Stimulated activated naive B cell treated with anti-CD40 and anti-IgM and Interleukin-4, amounts not matched to agents 10 μg/mL and 1 μg/mL and 100 μg/mL, for 72 hours (primary cell): ENCODE measurements around the gene RYR2.
"Not testable (repeated sequence)": the region's sequence is repeated elsewhere in the genome, so short reads cannot be mapped to it uniquely, and the experiment has no call there.

Experiments
- ATAC-seq, 2 donors: fragments of 150-1000 bp; cut with Tn5 transposase; replicated peaks; 2 replicates each; pipeline ENCODE4 v1.10.0; 2021; ENCODE audit warnings: moderate library complexity in 1 of 2
- DNase-seq: peaks from one replicate; pipeline ENCODE4 v3.0.0; 2021
- H3K27ac Mint-ChIP-seq: one replicate; pipeline ENCODE4 v1.8.0; 2022; ENCODE audit warnings: mild to moderate bottlenecking, mixed read lengths
- H3K27me3 Mint-ChIP-seq, 2 donors: one replicate each; pipeline ENCODE4 v1.8.0; 2022; ENCODE audit warnings: mixed read lengths in 2 of 2
- H3K36me3 Mint-ChIP-seq, 2 donors: one replicate each; pipeline ENCODE4 v1.8.0; 2022; ENCODE audit warnings: mixed read lengths in 2 of 2, mild to moderate bottlenecking in 1 of 2
- H3K4me1 Mint-ChIP-seq, 2 donors: one replicate each; pipeline ENCODE4 v1.8.0; 2022; ENCODE audit warnings: mixed read lengths in 2 of 2, mild to moderate bottlenecking in 1 of 2
- H3K4me3 Mint-ChIP-seq, 2 donors: one replicate each; pipeline ENCODE4 v1.8.0; 2022; ENCODE audit warnings: mild to moderate bottlenecking in 2 of 2, mixed read lengths in 2 of 2, moderate library complexity in 1 of 2
- H3K9me3 Mint-ChIP-seq, 2 donors: one replicate each; pipeline ENCODE4 v1.8.0; 2022; ENCODE audit warnings: mixed read lengths in 2 of 2, mild to moderate bottlenecking in 1 of 2

The RYR2 gene

GRCh38 chr1:237792726-237793125 is 750.7 kb downstream of the RYR2 start:
- H3K27ac Mint-ChIP-seq: no peak overlapping the region
- H3K4me1 Mint-ChIP-seq: no peaks in the 10 kb centered on the region
- no peaks in the 10 kb centered on the region for H3K27me3 Mint-ChIP-seq
- no peak overlapping the region for H3K4me3 Mint-ChIP-seq
- DNase-seq (no peak), ATAC-seq (no peak)
- H3K36me3 Mint-ChIP-seq: no peaks in the 10 kb centered on the region
- H3K9me3 Mint-ChIP-seq: no peaks in the 10 kb centered on the region

GRCh38 chr1:237794071-237794470 is 752.1 kb downstream of the RYR2 start:
- no peak overlapping the region for H3K4me3 Mint-ChIP-seq

GRCh38 chr1:237795558-237795957 is 753.6 kb downstream of the RYR2 start:
- no peak for ATAC-seq
- Mint-ChIP-seq H3K27me3 (no peaks in the 10 kb centered on the region), H3K36me3 (no peaks in the 10 kb centered on the region)

More at GRCh38 chr1:237794071-237794470, 752.1 kb downstream of the RYR2 start:
- ATAC-seq: no peak
- no peaks in the 10 kb centered on the region for H3K27me3 Mint-ChIP-seq
- no peaks in the 10 kb centered on the region for H3K36me3 Mint-ChIP-seq
- DNase-seq: no peak
- H3K9me3 Mint-ChIP-seq: no peaks in the 10 kb centered on the region
- no peaks in the 10 kb centered on the region for H3K4me1 Mint-ChIP-seq
- H3K27ac Mint-ChIP-seq: no peak overlapping the region

GRCh38 chr1:237799762-237800474 is 757.9 kb downstream of the RYR2 start:
- Mint-ChIP-seq H3K36me3 (no peaks in the 10 kb centered on the region), H3K4me1 (no peaks in the 10 kb centered on the region), H3K4me3 (no peak overlapping the region), H3K27me3 (no peaks in the 10 kb centered on the region), H3K9me3 (no peaks in the 10 kb centered on the region), H3K27ac (no peak overlapping the region)
- ATAC-seq (peak; percentile 72 to 89), DNase-seq (peak; percentile 25)

More at GRCh38 chr1:237795558-237795957, 753.6 kb downstream of the RYR2 start:
- no peaks in the 10 kb centered on the region for H3K4me1 Mint-ChIP-seq
- no peak for DNase-seq
- H3K4me3 Mint-ChIP-seq: no peak overlapping the region
- H3K27ac Mint-ChIP-seq: no peak overlapping the region
- no peaks in the 10 kb centered on the region for H3K9me3 Mint-ChIP-seq

- no peaks in the 10 kb centered on the region for H3K27me3 Mint-ChIP-seq
- DNase-seq: no peak
- H3K27ac Mint-ChIP-seq: no peak overlapping the region
- no peaks in the 10 kb centered on the region for H3K9me3 Mint-ChIP-seq
- H3K36me3 Mint-ChIP-seq: no peaks in the 10 kb centered on the region
- no peak for ATAC-seq
- H3K4me3 Mint-ChIP-seq: no peak overlapping the region
- no peaks in the 10 kb centered on the region for H3K4me1 Mint-ChIP-seq
Measured at GRCh38 chr1:237804516-237804915, 762.5 kb downstream of the RYR2 start.

- Mint-ChIP-seq H3K9me3 (no peaks in the 10 kb centered on the region), H3K4me3 (no peak overlapping the region), H3K36me3 (no peaks in the 10 kb centered on the region), H3K27me3 (no peaks in the 10 kb centered on the region), H3K27ac (no peak overlapping the region), H3K4me1 (no peaks in the 10 kb centered on the region)
- no peak for DNase-seq
- no peak for ATAC-seq
Measured at GRCh38 chr1:237809099-237809498, 767.1 kb downstream of the RYR2 start.

- Mint-ChIP-seq H3K27ac (no peak overlapping the region), H3K36me3 (no peaks in the 10 kb centered on the region), H3K27me3 (no peaks in the 10 kb centered on the region), H3K4me3 (no peak overlapping the region), H3K9me3 (peaks cover 0 to 2% of the 10 kb centered on the region in 2 donors), H3K4me1 (no peaks in the 10 kb centered on the region)
- ATAC-seq (no peak), DNase-seq (no peak)
Measured at GRCh38 chr1:237811633-237812032, 769.6 kb downstream of the RYR2 start.

- Mint-ChIP-seq H3K27me3 (no peaks in the 10 kb centered on the region), H3K9me3 (peaks cover 0 to 2% of the 10 kb centered on the region in 2 donors), H3K27ac (no peak overlapping the region), H3K4me3 (no peak overlapping the region), H3K4me1 (no peaks in the 10 kb centered on the region), H3K36me3 (no peaks in the 10 kb centered on the region)
- ATAC-seq (no peak), DNase-seq (no peak)
Measured at GRCh38 chr1:237812061-237812460, 770.1 kb downstream of the RYR2 start.

GRCh38 chr1:237814319-237814924 is 772.4 kb downstream of the RYR2 start:
- Mint-ChIP-seq H3K27ac (no peak overlapping the region), H3K4me3 (no peak overlapping the region), H3K9me3 (peaks cover 0 to 2% of the 10 kb centered on the region in 2 donors), H3K36me3 (no peaks in the 10 kb centered on the region), H3K27me3 (no peaks in the 10 kb centered on the region), H3K4me1 (no peaks in the 10 kb centered on the region)
- ATAC-seq (no peak), DNase-seq (no peak)

- Mint-ChIP-seq H3K4me1 (no peaks in the 10 kb centered on the region), H3K27ac (no peak overlapping the region), H3K9me3 (peaks cover 0 to 2% of the 10 kb centered on the region in 2 donors), H3K36me3 (no peaks in the 10 kb centered on the region), H3K4me3 (no peak overlapping the region), H3K27me3 (peaks cover 0 to 4% of the 10 kb centered on the region in 2 donors)
- DNase-seq (no peak), ATAC-seq (no peak)
Measured at GRCh38 chr1:237817277-237817676, 775.3 kb downstream of the RYR2 start.

- H3K36me3 Mint-ChIP-seq, H3K4me1 Mint-ChIP-seq, H3K4me3 Mint-ChIP-seq, H3K27me3 Mint-ChIP-seq, H3K27ac Mint-ChIP-seq, DNase-seq, H3K9me3 Mint-ChIP-seq, ATAC-seq: not testable (repeated sequence)
Measured at GRCh38 chr1:237820634-237821033, 778.6 kb downstream of the RYR2 start.

- H3K27me3 Mint-ChIP-seq: no peaks in the 10 kb centered on the region
- H3K9me3 Mint-ChIP-seq: no peaks in the 10 kb centered on the region
- ATAC-seq: no peak
- H3K4me1 Mint-ChIP-seq: no peaks in the 10 kb centered on the region
- H3K36me3 Mint-ChIP-seq: no peaks in the 10 kb centered on the region
- H3K27ac Mint-ChIP-seq: no peak overlapping the region
- DNase-seq: no peak
- H3K4me3 Mint-ChIP-seq: no peak overlapping the region
Measured at GRCh38 chr1:237832858-237833257, 790.9 kb downstream of the RYR2 start.

- Mint-ChIP-seq H3K27ac (no peak overlapping the region), H3K27me3 (no peaks in the 10 kb centered on the region), H3K36me3 (no peaks in the 10 kb centered on the region), H3K9me3 (peaks cover 0 to under 1% of the 10 kb centered on the region in 2 donors), H3K4me1 (no peaks in the 10 kb centered on the region), H3K4me3 (no peak overlapping the region)
- DNase-seq (no peak), ATAC-seq (no peak)
Measured at GRCh38 chr1:237834048-237834447, 792.1 kb downstream of the RYR2 start.

GRCh38 chr1:237834461-237834860 is 792.5 kb downstream of the RYR2 start:
- H3K4me1 Mint-ChIP-seq: no peaks in the 10 kb centered on the region
- no peaks in the 10 kb centered on the region for H3K27me3 Mint-ChIP-seq
- ATAC-seq (no peak), DNase-seq (no peak)
- H3K4me3 Mint-ChIP-seq: no peak overlapping the region
- no peaks in the 10 kb centered on the region for H3K36me3 Mint-ChIP-seq
- peaks cover 0 to 2% of the 10 kb centered on the region in 2 donors for H3K9me3 Mint-ChIP-seq
- no peak overlapping the region for H3K27ac Mint-ChIP-seq

- no peaks in the 10 kb centered on the region for H3K27me3 Mint-ChIP-seq
- H3K4me3 Mint-ChIP-seq: no peak overlapping the region
- H3K4me1 Mint-ChIP-seq: no peaks in the 10 kb centered on the region
- H3K9me3 Mint-ChIP-seq: peaks cover 4% of the 10 kb centered on the region in 2 donors
- no peak overlapping the region for H3K27ac Mint-ChIP-seq
- H3K36me3 Mint-ChIP-seq: no peaks in the 10 kb centered on the region
- no peak for ATAC-seq
- no peak for DNase-seq
Measured at GRCh38 chr1:237838320-237838719, 796.3 kb downstream of the RYR2 start.
